Esophagus squamous epithelium (tissue), 4 donors: ENCODE data around the gene ITGB3.

Source experiments
- POLR2A ChIP-seq, 4 donors: fragments of 450-650 bp; IDR thresholded peaks; one replicate each; pipeline ENCODE4 v1.6.1; 2017; ENCODE audit warnings: antibody characterized with exemption in 4 of 4, mild to moderate bottlenecking in 4 of 4, moderate library complexity in 3 of 4
- TF ChIP-seq, protein P1 (sequence below), 6 experiments: fragments of 450-650 bp in 4 of 6; fragments of 200-600 bp in 2 of 6; sonication (generic) in 2 of 6; IDR thresholded peaks; one replicate each; pipeline ENCODE4 v1.5.1; 2016 to 2019; ENCODE audit warnings: antibody characterized with exemption in 6 of 6, mild to moderate bottlenecking in 4 of 6, moderate library complexity in 4 of 6

DNA sequence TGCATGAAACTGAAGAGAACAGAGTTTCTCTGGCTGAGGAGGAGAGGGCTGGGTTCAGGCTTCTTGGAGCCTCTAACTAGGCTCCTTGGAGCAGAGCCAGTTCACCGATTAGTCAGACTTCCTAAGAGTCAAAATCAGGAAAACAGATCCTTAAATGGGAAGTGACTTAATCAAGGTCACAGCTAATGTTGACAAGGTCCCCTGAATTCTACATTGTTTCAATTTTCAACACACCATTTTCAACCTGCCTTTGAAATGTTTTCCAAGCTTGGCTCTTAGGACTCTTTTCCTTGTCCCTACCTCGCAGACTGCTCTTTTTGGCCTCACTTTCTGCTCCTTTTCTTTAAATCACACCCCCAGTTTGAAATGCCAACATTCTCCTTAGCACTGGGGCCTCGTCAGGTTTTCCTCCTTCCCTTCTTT, 28.2 kb upstream of the ITGB3 start:
- TF ChIP-seq POLR2A (IDR thresholded peaks at IDR 0.05): no peak
- TF ChIP-seq, protein P1, sequence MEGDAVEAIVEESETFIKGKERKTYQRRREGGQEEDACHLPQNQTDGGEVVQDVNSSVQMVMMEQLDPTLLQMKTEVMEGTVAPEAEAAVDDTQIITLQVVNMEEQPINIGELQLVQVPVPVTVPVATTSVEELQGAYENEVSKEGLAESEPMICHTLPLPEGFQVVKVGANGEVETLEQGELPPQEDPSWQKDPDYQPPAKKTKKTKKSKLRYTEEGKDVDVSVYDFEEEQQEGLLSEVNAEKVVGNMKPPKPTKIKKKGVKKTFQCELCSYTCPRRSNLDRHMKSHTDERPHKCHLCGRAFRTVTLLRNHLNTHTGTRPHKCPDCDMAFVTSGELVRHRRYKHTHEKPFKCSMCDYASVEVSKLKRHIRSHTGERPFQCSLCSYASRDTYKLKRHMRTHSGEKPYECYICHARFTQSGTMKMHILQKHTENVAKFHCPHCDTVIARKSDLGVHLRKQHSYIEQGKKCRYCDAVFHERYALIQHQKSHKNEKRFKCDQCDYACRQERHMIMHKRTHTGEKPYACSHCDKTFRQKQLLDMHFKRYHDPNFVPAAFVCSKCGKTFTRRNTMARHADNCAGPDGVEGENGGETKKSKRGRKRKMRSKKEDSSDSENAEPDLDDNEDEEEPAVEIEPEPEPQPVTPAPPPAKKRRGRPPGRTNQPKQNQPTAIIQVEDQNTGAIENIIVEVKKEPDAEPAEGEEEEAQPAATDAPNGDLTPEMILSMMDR (IDR thresholded peaks at IDR 0.05): no peak
